Measurements from ENCODE around the gene C1QTNF2.
"Not testable (repeated sequence)": the region's sequence is repeated elsewhere in the genome, so short reads cannot be mapped to it uniquely, and the experiment has no call there.

C1QTNF2 gene

GRCh38 chr5:160340513-160340912 lies 29.9 kb downstream of the C1QTNF2 start:
- not testable (repeated sequence) for DNase-seq

GRCh38 chr5:160339406-160340130 lies 30.9 kb downstream of the C1QTNF2 start:
- no peak for DNase-seq

GRCh38 chr5:160334716-160335115 lies 35.7 kb downstream of the C1QTNF2 start:
- DNase-seq = not testable (repeated sequence)

DNA sequence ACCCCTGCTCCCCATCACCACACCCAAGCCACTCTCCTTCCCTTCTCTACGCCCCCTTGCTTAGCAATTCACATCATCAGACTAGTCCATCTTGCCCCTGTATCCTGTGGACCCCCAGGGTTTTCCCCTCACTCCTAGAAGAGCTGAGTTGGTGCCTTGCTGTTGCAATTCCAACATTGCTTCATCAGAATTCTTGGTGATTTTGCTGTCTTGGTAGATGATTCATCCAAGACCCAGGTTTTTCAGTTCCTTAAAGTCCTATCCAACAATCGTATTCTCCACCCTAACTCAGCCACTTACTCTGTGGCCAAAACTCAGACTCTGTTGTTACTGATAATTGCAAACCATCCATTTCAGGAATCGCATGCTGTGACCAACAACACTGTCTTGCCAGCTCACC lies 36.7 kb downstream of the C1QTNF2 start:
- no peak for DNase-seq

DNA sequence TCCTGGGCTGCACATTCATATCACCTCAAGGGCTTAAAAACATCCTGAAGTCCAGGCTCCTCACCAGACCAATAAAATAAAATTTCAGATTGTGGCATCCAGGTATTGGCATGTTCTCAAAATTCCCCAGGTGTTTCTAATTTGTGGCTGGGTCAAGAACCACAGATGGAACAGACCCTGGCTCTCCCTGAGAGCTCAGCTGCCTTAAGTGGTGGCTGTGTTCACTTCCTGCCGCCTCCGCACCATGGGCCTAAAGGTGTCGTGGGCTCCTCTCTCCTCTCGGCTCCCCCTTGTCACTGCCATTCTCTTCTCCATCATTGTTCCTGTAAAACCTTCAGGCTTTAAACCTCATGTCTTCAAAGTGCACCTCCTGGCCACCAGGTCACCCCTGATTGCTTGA lies 40.2 kb downstream of the C1QTNF2 start:
- DNase-seq = no peak

GRCh38 chr5:160327818-160328217 lies 42.6 kb downstream of the C1QTNF2 start:
- no peak for DNase-seq

DNA sequence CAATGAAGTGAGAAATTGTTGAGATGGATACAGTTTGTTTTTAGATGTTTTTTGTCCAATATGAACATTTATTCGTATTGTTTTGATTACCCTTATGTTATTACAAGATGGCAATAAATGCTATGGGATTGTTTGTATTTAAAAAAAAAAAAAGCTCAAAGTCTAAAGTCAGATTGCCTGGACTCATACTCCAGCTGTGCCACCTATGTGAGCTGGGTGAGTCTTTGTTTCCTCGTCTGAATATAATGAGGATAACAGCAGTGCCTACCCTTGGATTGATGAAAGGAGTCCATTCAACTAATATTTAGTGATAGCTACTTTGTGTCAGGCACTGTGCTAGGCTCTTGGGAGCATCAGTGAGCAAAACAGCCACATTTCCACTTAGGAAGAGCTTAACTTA lies 43.4 kb downstream of the C1QTNF2 start:
- no peak for DNase-seq

DNA sequence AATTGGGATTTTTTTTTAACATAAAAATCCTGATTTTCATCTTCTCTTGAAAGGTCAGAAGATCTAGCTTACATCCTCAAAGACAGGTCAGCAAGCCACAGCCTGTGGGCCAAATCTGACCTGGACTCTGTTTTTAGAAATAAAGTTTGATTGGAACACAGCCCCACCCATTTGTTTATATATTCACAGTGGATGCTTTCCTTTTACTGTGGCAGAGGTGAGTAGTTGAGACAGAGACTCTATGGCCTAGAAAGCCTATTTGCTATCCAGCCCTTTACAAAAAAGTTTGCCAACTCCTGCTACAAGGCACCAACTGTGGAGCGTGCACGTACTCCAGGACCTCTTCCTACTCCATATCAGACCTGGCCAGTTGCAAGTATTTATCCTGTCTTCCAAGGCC lies 44.7 kb downstream of the C1QTNF2 start:
- no peak for DNase-seq

- no peak for DNase-seq
These were observed 45.5 kb downstream of the C1QTNF2 start for GRCh38 chr5:160324886-160325285.

GRCh38 chr5:160318409-160318808 lies 52.0 kb downstream of the C1QTNF2 start:
- DNase-seq = no peak

DNA sequence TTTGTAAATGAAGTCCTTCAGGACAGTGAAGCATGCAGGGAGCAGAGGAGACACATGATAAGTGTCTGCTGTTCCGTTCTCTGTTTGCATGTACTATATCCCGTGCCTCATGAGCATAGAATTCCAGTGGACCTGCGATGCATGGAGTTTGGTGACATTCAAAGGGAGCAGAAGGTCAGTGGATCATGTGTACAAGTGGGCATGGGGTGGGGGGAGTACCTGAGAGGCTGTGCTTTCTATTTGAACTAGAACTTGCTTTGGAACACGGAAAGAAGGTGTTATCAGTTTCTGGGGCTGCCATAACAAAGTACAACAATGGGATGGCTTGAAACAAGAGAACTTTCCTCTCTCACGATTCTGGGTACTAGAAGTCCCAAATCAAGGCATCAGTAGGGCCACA lies 53.0 kb downstream of the C1QTNF2 start:
- DNase-seq = no peak

GRCh38 chr5:160315968-160316367 lies 54.5 kb downstream of the C1QTNF2 start:
- no peak for DNase-seq

DNA sequence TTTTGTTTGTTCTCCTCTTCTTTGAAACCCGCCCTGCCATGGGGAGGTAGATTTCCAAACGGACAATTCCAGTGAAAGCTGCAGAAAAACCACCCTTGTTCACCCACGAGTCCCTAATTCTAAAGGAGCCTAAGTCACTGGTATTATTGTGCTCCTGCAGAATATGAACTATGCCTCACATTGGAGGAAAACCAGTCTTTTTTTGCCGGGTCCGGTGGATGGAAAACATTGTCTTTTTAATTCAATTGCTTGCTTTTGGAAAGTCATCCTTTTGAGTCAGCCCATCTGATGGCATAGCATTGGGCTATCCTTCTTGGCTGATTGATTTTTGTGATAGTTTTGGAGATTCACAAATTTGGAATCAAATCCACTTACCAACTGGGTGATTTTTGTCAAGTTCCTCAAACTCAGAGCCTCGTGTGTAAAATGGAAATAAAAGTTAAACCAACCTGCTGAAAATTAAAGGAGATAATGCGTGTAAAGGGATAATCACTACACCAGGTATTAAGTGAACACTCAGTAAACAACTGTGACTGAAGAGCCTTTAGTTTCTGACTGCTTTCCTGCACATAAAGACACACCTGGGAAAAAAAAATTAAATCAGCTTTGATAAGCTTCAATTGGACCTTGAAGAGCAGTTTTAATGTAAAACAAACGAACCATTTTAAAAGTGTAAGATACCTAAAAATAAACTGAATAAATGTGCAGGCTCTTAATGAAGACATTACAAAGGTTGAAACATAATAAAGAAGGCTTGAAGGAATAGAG lies 57.3 kb downstream of the C1QTNF2 start:
- DNase-seq = no peak

GRCh38 chr5:160312134-160312959 lies 58.1 kb downstream of the C1QTNF2 start, which contains the start of gene CCNJL:
Gene CCNJL (minus strand): TSS chr5:160312564. CDS start chr5:160311923, 641 bp downstream.
- DNase-seq = peak; percentile 38

GRCh38 chr5:160311491-160312133 lies 58.8 kb downstream of the C1QTNF2 start:
- no peak for DNase-seq

DNA sequence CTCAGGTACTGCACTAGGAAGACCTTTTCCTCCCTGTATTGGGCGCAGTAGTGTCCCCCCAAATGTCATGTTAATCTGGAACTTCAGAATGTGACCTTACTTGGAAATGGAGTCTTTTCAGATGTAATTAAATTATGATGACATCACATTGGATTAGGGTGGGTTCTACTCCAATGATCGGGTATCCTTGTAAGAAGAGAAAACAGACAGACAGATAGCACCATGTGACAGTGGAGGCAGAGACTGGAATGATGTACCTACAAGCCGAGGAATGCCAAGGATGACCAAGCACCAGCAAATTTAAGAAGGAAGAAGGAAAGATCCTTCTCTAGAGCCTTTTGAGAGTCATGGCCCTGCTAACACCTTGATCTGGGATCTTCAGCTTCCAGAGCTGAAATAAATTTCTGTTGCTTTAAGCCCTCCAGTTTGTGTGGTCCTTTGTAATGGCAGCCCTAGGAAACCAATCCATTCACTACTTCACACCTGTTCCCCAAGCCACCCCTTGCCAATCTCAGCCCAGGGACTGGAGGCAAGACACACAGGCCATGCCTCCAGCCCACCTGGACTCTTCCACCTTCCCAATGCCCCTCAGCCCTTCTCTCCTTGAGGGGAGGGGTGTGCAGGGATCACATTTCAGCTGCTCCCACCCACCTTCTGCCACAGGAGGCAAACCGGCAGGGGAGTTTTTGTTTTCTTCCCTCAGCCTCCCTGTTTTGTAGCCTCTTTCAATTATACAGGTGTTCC lies 59.7 kb downstream of the C1QTNF2 start:
- no peak for DNase-seq

DNA sequence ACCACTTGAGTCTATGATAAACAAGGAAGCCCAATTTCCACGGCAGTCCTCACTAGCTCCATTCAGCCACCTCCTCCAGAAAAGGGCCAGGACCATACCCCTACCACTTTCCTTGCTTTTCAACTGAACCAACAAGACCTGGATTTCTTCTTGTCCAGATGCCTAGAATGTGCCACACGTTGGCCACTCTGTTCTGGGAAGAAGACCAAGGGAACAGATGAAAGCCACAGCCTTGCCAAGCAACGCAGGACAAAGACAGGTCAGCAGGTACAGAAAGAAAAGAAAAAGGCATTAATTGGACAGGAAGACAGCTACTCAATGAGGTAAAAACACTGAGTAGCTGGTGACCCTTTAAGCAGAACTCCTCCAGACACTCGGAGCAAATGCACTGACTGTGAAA lies 60.3 kb downstream of the C1QTNF2 start:
- DNase-seq = no peak

DNA sequence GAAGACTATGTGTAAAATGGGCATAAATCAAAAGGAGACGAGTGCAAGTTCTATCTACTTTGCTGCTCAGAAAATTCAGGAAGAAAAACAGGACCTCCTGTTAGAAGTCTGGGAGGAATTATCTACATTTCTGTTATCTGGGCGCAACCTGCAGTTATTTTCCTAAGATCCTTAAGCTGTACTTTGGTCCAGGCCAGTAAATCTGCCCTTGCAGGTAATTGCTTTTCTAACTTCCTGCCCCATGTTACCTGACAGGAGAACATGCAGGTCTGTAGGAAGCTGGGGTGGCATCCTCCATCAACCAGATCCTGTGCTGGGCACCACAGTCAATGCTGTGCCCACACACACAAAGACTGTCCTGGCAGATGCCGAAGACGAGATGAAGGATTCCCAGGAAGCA lies 63.7 kb downstream of the C1QTNF2 start:
- no peak for DNase-seq

- no peak for DNase-seq
These were observed 65.1 kb downstream of the C1QTNF2 start for GRCh38 chr5:160305319-160305718.

DNA sequence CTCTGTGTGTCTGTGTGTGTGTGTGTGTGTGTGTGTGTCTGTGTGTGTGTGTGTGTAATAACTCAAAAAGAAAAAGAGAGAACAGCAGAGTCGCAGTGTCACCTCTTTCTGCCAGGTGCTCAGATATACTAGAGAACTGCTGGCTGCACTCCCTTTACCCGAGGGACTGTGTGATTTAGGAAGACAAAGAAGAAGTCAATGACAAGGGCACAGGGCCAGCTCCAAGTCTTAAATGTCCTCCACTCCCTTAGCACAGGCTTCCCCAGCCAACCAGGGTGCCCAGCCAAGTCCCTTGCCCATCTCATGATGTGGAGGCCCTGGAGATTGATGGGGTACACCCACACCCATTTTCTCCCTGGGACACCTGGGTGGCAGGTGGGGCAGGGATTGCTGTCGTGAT lies 66.7 kb downstream of the C1QTNF2 start:
- no peak for DNase-seq

DNA sequence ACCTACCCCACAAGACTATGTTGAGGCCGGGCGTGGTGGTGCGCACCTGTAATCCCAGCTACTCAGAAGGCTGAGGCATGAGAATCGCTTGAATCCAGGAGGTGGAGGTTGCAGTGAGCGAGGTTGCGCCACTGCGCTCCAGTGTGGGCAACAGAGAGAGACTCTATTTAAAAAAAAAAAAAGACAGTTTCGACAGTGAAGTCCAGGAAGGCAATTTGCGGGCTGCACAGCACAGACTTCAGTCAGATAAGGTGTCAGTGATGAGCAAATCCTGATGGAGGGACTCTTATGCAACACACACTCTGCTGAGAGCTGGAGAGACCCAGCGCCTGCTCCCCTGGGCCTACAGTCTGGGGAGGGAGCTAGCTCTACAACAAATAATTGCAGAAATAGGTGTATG lies 72.2 kb downstream of the C1QTNF2 start:
- no peak for DNase-seq

DNA sequence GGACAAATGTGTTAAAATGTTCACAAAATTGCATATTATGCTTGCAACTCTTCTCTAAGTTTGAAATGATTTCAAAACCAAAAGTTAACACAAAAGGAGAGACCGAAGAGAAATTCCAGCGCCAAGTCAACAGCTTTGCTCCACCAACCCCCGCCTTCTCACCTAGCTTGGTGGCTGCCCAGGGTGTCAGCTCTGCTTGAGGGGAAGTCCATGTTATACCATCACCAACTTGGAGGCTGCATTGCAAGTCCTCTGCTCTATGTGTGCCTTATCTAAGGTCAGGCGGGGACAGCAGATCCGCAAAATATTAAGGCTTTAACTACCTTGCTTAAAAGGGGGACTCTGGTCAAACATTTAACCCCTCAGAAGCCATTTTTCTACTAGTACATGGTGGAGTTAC lies 72.7 kb downstream of the C1QTNF2 start:
- DNase-seq = no peak
